Activated CD8-positive, alpha-beta T cell treated with anti-CD3 and anti-CD28 coated beads for 36 hours (primary cell): ENCODE results near the gene ACACB. TPM values are rescaled to one million over a fixed set of nuclear protein-coding genes. Genes with fewer than 3 reads are reported as not detected.

Experiments used
- ATAC-seq: fragments of 200-7000 bp; cut with Tn5 transposase; one replicate; pipeline ENCODE4 v1.10.0; 2021; ENCODE audit warnings: mild to moderate bottlenecking, moderate library complexity
- CTCF ChIA-PET: fragments of 350-600 bp; sonication (Branson Sonifier 250); formaldehyde crosslinking; loops from one replicate; lab custom pipeline; 2021; ENCODE audit warnings: antibody characterized with exemption; lab: Charles Lee
- POLR2A ChIA-PET: fragments of 350-600 bp; sonication (Branson Sonifier 250); formaldehyde crosslinking; loops from one replicate; lab custom pipeline; 2021; ENCODE audit warnings: antibody characterized with exemption; lab: Charles Lee
- DNase-seq: peaks from one replicate; pipeline ENCODE4 v3.0.0-alpha.2; 2020
- H3K27ac Mint-ChIP-seq: one replicate; pipeline ENCODE4 v1.8.0; 2021; ENCODE audit warnings: mild to moderate bottlenecking, mixed read lengths
- H3K27me3 Mint-ChIP-seq: one replicate; pipeline ENCODE4 v1.8.0; 2021; ENCODE audit warnings: mixed read lengths
- H3K36me3 Mint-ChIP-seq: one replicate; pipeline ENCODE4 v1.8.0; 2021; ENCODE audit warnings: low read depth, mixed read lengths
- H3K4me1 Mint-ChIP-seq: one replicate; pipeline ENCODE4 v1.8.0; 2021; ENCODE audit warnings: low read depth, mixed read lengths
- H3K4me3 Mint-ChIP-seq: one replicate; pipeline ENCODE4 v1.8.0; 2021; ENCODE audit warnings: mild to moderate bottlenecking, moderate library complexity, mixed read lengths
- H3K9me3 Mint-ChIP-seq: one replicate; pipeline ENCODE4 v1.8.0; 2021; ENCODE audit warnings: mixed read lengths
- CTCF ChIP-seq: fragments of 200-600 bp; IDR thresholded peaks from one replicate; pipeline ENCODE4 v1.8.0; 2022; ENCODE audit warnings: antibody characterized with exemption, mild to moderate bottlenecking
- intact Hi-C: fragments of 100-400 bp; cut with micrococcal nuclease; formaldehyde crosslinking; loops from one replicate; pipeline ENCODE4 v1.10.0; 2022
- total RNA-seq, 2 experiments: library from RNA; stranded (reverse); gene quantifications; one replicate each; pipeline ENCODE4 v1.2.3, GENCODE V29; 2021

ACACB gene
- total RNA-seq, 2 experiments from 2014 or later = 8.7 to 11.2 TPM

DNA sequence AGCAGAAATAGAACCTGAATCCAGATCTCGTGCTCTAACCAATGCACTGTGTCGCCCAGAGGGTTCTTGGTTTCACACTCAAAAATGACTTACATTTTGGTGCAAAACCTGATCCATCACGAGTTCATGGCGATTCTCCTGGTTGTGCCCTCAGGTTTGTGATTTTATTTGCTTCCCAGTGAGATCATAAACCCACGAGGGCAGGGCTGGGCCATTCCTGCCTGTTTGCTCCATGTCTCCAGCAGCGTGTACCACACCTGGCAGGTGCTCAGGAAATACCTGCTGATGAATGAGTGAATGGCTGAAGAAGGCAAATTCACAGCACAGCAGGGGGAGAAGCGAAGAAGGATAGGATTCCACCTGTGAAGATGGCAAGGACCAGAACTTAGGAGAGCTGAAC lies 9.4 kb downstream of the ACACB start:
- H3K4me3 Mint-ChIP-seq = no peak overlapping the region
- no peak for TF ChIP-seq CTCF
- ChIA-PET CTCF (interaction anchor here (2.3 kb wide), 1 partner anchor 14 kb away, joined by 11 read pairs; no protein-coding TSS in a partner anchor), POLR2A (no interaction called here)
- intact Hi-C loops = no loop called here
- H3K9me3 Mint-ChIP-seq = no peaks in the 10 kb centered on the region
- no peaks in the 10 kb centered on the region for H3K36me3 Mint-ChIP-seq
- DNase-seq (no peak), ATAC-seq (no peak)
- no peaks in the 10 kb centered on the region for H3K27me3 Mint-ChIP-seq
- no peaks in the 10 kb centered on the region for H3K4me1 Mint-ChIP-seq
- H3K27ac Mint-ChIP-seq = no peak overlapping the region

DNA sequence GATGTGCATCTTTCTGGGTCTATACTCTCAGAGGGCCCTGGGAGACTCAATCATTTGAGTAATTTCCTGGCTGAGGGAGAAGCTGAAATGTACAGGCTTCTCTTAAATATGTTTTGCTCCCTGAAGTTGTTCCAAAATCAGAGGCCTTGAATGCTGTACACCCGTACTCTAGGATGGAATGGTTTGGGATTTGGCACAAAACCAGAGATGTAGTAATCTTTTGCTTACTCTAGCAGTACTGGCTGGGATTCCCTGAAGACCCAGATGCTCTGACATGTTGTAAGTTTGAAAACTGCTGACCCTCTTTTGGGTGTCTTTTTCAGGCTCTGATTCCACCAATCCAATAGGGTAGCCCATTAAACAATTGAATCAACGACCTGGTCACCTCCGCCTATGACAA lies 10.4 kb downstream of the ACACB start:
- H3K27me3 Mint-ChIP-seq = no peaks in the 10 kb centered on the region
- H3K4me1 Mint-ChIP-seq = no peaks in the 10 kb centered on the region
- ATAC-seq (no peak), DNase-seq (no peak)
- no peak overlapping the region for H3K27ac Mint-ChIP-seq
- no peaks in the 10 kb centered on the region for H3K36me3 Mint-ChIP-seq
- no peak for TF ChIP-seq CTCF
- no peak overlapping the region for H3K4me3 Mint-ChIP-seq
- no peaks in the 10 kb centered on the region for H3K9me3 Mint-ChIP-seq
- intact Hi-C loops = no loop called here
- ChIA-PET CTCF (interaction anchor here (2.3 kb wide), 1 partner anchor 15 kb away, joined by 11 read pairs; no protein-coding TSS in a partner anchor), POLR2A (interaction anchor here (0.7 kb wide), 1 partner anchor 394 kb away, joined by 3 read pairs; no protein-coding TSS in a partner anchor)

DNA sequence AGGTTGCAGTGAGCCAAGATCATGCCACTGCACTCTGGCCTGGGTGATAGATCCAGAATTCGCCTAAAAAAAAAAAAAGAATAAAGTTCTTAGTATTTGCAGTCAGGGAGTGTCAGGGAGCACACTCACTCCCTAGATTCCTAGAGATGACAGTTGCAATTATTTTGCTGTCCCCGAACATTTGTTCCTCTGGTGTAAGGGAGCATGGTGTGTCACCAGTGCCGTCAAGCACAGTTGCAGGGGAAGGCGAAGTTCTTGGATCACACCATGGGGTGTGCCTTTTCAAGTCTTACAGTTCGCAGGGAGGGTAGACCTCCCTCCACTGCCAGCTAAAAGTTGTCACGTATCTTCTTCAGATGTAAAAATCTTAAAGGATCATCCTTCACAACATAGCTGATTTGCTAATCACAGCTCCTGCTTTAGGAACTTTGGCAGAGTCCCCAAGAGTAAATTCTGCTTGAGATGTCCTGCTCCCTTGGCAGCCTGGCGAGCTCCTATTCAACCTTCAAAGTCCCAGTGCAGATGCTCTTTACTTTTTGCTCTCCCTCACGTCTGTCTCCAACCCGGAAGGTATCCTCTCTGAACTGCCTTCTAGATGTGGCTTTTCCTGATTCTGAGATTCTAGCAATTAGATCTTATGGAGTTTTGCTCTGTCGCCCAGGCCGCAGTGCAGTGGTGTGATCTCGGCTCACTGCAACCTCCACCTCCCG lies 11.3 kb downstream of the ACACB start:
- no peak for DNase-seq
- H3K27ac Mint-ChIP-seq = no peak overlapping the region
- H3K36me3 Mint-ChIP-seq = no peaks in the 10 kb centered on the region
- intact Hi-C loops = no loop called here
- no peaks in the 10 kb centered on the region for H3K9me3 Mint-ChIP-seq
- ChIA-PET CTCF (interaction anchor here (2.3 kb wide), 1 partner anchor 16 kb away, joined by 11 read pairs; no protein-coding TSS in a partner anchor), POLR2A (no interaction called here)
- no peak overlapping the region for H3K4me3 Mint-ChIP-seq
- no peaks in the 10 kb centered on the region for H3K4me1 Mint-ChIP-seq
- ATAC-seq = no peak
- no peak for TF ChIP-seq CTCF
- no peaks in the 10 kb centered on the region for H3K27me3 Mint-ChIP-seq

GRCh38 chr12:109130297-109131153 lies 14.1 kb downstream of the ACACB start:
- H3K4me1 Mint-ChIP-seq = no peaks in the 10 kb centered on the region
- ATAC-seq (no peak), DNase-seq (no peak)
- TF ChIP-seq CTCF = no peak
- intact Hi-C loops = no loop called here
- H3K9me3 Mint-ChIP-seq = peaks cover 1% of the 10 kb centered on the region
- H3K27me3 Mint-ChIP-seq = no peaks in the 10 kb centered on the region
- POLR2A ChIA-PET = interaction anchor here (0.6 kb wide), 1 partner anchor 15 kb away, joined by 3 read pairs; no protein-coding TSS in a partner anchor
- CTCF ChIA-PET = interaction anchor here (2.1 kb wide), 1 partner anchor 19 kb away, joined by 6 read pairs; no protein-coding TSS in a partner anchor
- H3K4me3 Mint-ChIP-seq = no peak overlapping the region
- H3K36me3 Mint-ChIP-seq = peaks cover 1% of the 10 kb centered on the region
- H3K27ac Mint-ChIP-seq = no peak overlapping the region
